SKM-1 (cell line): Measurements from ENCODE around the gene FAF1.

ENCODE experiments used
- DNase-seq: peaks from one replicate; lab custom pipeline; 2025; ENCODE audit not compliant: unreplicated experiment; lab: John Stamatoyannopoulos, UW

FAF1 gene

DNA sequence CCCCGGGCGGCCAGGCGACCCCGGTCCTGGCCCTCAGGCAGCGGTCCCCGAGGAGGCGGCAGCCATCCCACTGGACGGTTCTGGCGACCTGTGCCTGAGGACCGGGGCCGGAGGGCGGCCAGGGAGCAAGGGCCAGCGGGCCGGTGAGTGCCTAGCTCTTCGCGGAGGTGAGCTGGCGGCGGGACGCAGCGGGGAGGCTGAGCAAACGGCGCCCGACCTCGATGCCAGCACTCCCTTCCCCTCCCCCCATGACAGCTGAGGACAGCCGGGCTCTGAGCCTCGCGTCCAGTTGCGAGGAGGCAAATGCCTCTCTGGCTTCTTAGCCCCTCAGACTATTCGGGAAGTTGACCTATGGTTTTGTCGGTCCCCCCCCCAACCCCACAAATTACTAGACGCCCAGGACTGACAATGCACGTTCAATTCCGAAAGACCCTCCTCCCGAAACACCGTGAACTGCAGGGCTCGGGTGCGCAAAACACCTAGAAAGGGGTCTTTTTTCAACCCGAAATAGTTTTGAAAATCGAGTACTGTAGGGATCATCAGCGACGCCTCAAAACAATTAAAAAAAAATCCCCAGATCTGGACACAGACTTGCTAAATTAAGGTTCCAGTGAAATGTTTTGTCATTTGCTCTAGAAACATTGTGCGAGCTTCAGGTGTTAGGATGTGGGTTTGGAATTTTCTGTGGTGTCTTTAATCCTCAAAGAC lies 18.2 kb upstream of the FAF1 start:
- no peak for DNase-seq

- no peak for DNase-seq
These were observed 17.6 kb upstream of the FAF1 start for GRCh38 chr1:50977575-50978143.

DNA sequence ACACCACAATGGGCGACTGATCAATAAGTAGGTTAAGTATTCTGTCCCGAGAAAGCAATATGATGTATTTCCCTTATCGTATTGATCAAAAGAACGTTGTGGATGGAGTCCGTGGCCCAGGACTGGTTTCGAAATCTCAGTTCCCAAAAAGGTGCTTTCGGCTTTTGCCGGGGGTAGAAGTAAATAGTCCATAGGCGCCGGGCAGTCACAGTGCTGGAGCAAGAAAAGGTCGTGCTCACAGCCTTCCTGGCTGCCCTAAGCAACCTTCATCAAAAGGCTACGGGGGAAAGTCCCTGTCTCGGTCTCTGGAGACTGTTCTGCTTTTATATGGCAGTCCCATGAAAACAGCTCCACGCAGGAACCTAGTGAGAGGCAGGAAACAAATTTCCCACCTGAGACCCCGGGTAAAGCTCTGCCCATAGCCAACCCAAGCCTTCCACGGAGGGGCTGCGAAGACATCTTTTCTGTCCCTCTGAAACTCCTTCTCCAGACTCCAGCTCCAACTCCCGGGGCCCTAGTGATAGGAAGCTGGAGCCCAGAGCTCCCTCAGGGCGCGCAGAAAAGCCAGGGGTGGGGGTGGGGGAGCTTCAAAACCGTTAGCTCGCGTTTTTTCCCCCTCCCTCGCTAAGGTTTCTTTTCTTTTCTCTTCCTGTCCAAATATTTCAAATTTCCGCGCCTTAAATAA lies 17.0 kb upstream of the FAF1 start:
- DNase-seq, result no peak

- no peak for DNase-seq
These were observed 16.2 kb upstream of the FAF1 start for GRCh38 chr1:50976111-50976889.

DNA sequence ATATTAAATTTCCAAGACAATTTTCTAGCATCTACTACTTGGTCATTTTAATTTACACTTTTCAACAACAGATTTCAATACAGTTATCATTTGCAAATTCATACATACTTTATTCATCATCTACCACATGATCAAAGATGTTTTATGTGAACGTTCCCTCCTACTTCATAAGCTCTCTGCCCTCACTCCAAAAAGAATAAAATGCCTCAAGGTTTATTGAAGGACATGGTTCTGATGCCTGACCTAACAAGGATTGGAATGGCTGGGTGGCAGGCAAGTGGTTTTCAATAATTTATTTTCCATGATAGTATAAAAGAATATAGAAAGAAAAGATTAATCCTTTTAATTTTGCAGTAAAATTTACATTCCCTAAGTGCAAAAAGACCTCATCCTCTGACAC lies 15.4 kb upstream of the FAF1 start:
- no peak for DNase-seq

DNA sequence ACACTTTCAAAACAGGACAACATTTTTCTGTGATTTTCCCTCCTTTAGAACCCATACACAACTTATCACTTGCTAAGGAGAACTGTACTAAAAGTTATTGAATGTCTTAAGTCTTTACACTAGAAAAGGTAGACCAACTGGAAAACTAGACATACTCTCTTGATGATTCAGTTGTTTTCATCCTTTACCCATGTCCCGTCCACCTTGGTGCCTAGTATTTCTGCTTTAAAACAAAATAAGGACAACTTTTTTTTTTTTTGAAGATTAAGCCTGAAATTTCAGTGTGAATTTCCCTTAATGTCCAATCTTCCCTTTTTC lies 14.5 kb upstream of the FAF1 start:
- DNase-seq, result no peak

DNA sequence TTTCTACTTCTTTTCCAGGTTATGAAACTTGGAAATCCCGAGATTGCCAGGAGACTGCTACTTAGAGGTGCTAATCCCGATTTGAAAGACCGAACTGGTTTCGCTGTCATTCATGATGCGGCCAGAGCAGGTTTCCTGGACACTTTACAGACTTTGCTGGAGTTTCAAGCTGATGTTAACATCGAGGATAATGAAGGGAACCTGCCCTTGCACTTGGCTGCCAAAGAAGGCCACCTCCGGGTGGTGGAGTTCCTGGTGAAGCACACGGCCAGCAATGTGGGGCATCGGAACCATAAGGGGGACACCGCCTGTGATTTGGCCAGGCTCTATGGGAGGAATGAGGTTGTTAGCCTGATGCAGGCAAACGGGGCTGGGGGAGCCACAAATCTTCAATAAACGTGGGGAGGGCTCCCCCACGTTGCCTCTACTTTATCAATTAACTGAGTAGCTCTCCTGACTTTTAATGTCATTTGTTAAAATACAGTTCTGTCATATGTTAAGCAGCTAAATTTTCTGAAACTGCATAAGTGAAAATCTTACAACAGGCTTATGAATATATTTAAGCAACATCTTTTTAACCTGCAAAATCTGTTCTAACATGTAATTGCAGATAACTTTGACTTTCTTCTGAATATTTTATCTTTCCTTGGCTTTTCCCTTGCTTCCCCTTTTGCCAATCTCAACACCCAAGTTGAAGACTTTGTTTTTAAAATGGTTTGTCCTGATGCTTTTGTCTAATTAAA lies 14.0 kb upstream of the FAF1 start:
- no peak for DNase-seq

DNA sequence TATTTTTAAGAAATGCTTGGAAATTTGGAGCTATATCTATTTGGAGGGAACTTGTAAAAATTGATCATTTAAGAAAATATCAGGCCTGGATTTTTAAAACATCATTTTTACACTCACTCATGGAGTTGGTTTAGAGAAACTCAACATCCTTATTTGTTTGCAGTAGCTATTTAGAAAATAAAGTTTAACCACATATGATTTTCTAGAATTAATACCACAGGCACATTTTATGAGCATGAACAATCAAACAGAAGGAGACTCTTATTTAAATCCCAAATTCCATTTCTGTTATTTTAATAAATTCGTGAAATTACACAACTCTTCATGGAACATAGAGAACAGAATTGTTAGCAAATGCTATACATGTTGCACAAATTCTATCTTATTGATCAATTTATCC lies 13.2 kb upstream of the FAF1 start:
- no peak for DNase-seq

- DNase-seq, result no peak
These were observed 12.7 kb upstream of the FAF1 start for GRCh38 chr1:50972766-50973165.

- DNase-seq, result no peak
These were observed 11.8 kb upstream of the FAF1 start for GRCh38 chr1:50971748-50972305.

DNA sequence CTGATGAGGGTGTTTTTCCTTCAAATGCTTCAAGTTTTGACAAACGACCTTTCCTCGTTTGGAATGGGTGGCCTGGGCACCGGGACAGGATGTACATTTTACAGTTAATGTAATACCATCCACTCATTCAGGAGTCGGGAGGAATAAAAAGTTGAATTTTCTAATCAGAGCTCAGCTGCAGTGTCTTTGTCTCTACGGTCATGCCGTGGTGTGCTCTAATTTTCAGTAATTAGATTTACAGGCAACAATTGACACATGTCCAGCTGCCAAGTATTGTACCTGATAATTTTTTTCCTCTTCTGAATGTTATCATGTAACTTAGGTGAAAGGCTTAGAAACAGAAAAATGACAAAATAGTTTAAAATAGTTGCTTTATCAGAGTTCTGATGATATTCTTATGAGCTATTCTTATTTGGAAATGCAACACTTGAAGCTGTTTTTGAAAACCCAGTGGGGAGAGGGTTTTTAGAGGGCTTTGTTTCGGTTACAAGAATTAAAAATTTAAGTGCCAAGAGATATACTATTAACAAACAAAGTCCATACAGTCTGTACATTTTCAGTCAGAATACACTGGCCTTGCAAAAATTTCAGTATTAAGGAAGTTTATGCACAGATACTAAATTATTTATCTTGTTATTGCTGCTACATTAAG lies 11.0 kb upstream of the FAF1 start:
- DNase-seq, result no peak

DNA sequence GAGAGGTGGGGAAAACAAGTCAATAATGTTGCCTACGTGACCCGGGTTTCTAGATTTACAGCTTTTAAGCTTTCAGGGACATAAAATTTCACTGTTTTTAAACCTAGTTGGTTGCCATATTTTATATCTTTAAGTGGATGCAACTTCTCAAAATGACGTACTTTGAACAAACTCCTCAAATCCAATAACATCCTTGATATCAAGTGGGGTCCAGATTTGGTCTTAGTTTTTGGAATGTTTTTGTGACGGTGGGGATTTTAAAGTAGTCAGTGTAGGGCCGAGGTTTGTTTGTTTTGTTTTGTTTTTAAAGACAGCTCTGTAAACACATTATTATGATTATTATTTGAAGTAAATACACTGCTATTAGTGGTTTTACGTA lies 10.4 kb upstream of the FAF1 start:
- DNase-seq, result no peak

GRCh38 chr1:50969611-50970508 lies 9.8 kb upstream of the FAF1 start, which contains the start of gene CDKN2C:
Gene CDKN2C, plus strand, starts transcription at chr1:50970245. Its CDS starts 124 bp downstream, at chr1:50970369.
- DNase-seq, result peak; percentile 27

DNA sequence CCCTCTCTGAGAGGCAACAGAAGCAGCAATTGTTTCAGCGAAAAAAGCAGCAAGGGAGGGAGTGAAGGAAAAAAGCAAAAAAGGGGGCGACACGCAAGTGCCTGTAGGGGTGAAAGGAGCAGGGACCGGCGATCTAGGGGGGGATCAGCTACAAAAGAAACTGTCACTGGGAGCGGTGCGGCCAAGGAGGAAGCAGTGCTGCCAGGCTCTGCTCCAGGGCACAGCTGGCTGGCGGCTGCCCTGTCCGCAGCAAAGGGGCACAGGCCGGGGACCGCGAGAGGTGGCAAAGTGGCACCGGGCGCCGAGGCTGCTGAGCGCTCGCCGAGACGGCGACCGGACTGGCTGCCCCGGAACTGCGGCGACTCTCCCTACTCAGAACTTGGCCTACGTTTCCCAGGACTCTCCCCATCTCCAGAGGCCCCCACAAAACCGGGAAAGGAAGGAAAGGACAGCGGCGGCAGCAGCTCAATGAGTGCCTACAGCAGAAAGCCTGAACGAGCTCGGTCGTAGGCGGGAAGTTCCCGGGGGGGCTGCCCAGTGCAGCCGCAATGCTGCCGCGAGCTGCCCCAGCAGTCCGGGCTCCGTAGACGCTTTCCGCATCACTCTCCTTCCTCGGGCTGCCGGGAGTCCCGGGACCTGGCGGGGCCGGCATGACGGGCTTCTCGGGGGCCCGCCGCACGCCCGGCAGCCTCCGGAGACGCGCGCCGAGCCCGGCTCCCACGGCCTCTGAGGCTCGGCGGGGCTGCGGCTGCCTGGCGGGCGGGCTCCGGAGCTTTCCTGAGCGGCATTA lies 8.9 kb upstream of the FAF1 start:
- DNase-seq, result no peak

- peak; percentile 73 for DNase-seq
These were observed 8.2 kb upstream of the FAF1 start for GRCh38 chr1:50968158-50968820.

GRCh38 chr1:50967416-50968157 lies 7.5 kb upstream of the FAF1 start:
- DNase-seq, result no peak

DNA sequence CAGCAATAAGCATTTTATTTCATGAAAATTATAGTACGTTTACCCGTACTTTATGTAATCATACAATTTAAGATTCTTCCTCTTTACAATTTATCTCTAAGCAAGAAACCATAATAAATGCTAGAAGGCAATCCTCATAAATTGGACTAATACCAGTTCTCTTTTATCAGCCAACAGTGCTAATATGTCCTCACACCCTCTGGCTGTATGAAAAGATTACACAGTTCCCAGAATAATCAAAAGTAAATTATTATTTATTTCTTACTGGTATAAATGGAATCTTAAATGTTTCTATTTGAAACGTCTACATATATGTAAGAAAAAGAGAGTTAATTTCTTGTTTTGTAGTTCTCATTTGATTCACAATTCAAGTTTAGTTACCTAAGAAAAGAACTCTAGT lies 6.9 kb upstream of the FAF1 start:
- no peak for DNase-seq
